ENCODE measurements around the gene DSTYK.
A peak's percentile ranks its signal among the peaks of the same experiment; 100 is the strongest.
"Not testable (repeated sequence)": the region's sequence is repeated elsewhere in the genome, so short reads cannot be mapped to it uniquely, and the experiment has no call there.

The DSTYK gene

GRCh38 chr1:205239078-205239477, 27.6 kb upstream of the DSTYK start:
- no peak for DNase-seq

GRCh38 chr1:205237526-205238484, 26.3 kb upstream of the DSTYK start:
- no peak for DNase-seq

- DNase-seq: no peak
Measured at GRCh38 chr1:205236951-205237475, 25.5 kb upstream of the DSTYK start.

GRCh38 chr1:205236526-205236925, 25.0 kb upstream of the DSTYK start:
- no peak for DNase-seq

- DNase-seq: no peak
Measured at GRCh38 chr1:205235951-205236350, 24.4 kb upstream of the DSTYK start.

GRCh38 chr1:205233986-205234385, 22.5 kb upstream of the DSTYK start:
- DNase-seq: not testable (repeated sequence)

- no peak for DNase-seq
Measured at GRCh38 chr1:205232945-205233397, 21.5 kb upstream of the DSTYK start.

GRCh38 chr1:205232127-205232820, 20.8 kb upstream of the DSTYK start:
- no peak for DNase-seq

GRCh38 chr1:205230982-205231381, 19.5 kb upstream of the DSTYK start:
- DNase-seq: no peak

- DNase-seq: no peak
Measured at GRCh38 chr1:205229916-205230700, 18.6 kb upstream of the DSTYK start.

GRCh38 chr1:205229399-205229871, 17.9 kb upstream of the DSTYK start:
- peak in 3 of 4 experiments; percentile 24 to 58 (median 50) for DNase-seq

GRCh38 chr1:205228093-205228521, 16.6 kb upstream of the DSTYK start:
- no peak for DNase-seq

GRCh38 chr1:205227584-205228013, 16.1 kb upstream of the DSTYK start, which contains the start of gene TMCC2:
TMCC2 (plus strand) TSS chr1:205227946; CDS start chr1:205228565, 619 bp downstream.
- peak; percentile 46 to 73 (median 58) for DNase-seq

- DNase-seq: no peak
Measured at GRCh38 chr1:205226868-205227583, 15.5 kb upstream of the DSTYK start.

GRCh38 chr1:205225901-205226765, 14.6 kb upstream of the DSTYK start:
- no peak for DNase-seq

- DNase-seq: no peak
Measured at GRCh38 chr1:205224736-205225135, 13.2 kb upstream of the DSTYK start.

- DNase-seq: no peak
Measured at GRCh38 chr1:205220421-205220820, 8.9 kb upstream of the DSTYK start.

GRCh38 chr1:205217418-205217817, 5.9 kb upstream of the DSTYK start:
- no peak for DNase-seq

GRCh38 chr1:205216588-205216987, 5.1 kb upstream of the DSTYK start:
- no peak for DNase-seq

- no peak for DNase-seq
Measured at GRCh38 chr1:205214756-205215155, 3.3 kb upstream of the DSTYK start.
